Measurements from ENCODE around the gene OTULIN.

The OTULIN gene

DNA sequence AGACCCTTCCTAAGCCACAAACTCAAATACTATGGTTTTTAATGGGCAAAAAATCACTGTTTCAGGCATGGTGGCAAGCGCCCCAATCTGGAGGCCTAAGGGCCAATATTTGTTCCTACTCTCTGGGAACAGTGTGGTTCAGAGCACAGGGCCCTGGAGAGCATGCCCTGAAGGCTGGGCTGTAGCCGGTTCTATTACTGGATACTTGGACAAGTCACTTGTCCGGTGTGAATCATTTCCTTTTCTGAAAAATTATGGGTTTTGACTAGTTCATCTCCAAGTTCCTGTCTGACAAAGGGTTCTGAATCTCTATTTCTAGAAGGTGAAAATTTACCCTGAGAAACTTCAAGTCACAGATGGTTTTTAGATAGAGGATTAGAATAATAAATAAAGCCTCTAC, 75.0 kb downstream of the OTULIN start:
- in situ Hi-C loops (cut with MboI; ENCODE audit: low sequenced_read_pairs) = loop anchor here (25.0 kb wide), 1 partner anchor 273 kb away; no protein-coding TSS in a partner anchor

GRCh38 chr5:14739981-14740380, 75.5 kb downstream of the OTULIN start:
- in situ Hi-C loops (cut with MboI; ENCODE audit: low sequenced_read_pairs) = loop anchor here (25.0 kb wide), 1 partner anchor 272 kb away; no protein-coding TSS in a partner anchor

GRCh38 chr5:14741131-14741530, 76.6 kb downstream of the OTULIN start:
- in situ Hi-C loops (cut with MboI; ENCODE audit: low sequenced_read_pairs) = loop anchor here (25.0 kb wide), 1 partner anchor 271 kb away; no protein-coding TSS in a partner anchor

- in situ Hi-C loops (cut with MboI; ENCODE audit: low sequenced_read_pairs) = loop anchor here (25.0 kb wide), 1 partner anchor 270 kb away; no protein-coding TSS in a partner anchor
Measured at GRCh38 chr5:14741801-14742440, 77.4 kb downstream of the OTULIN start.

DNA sequence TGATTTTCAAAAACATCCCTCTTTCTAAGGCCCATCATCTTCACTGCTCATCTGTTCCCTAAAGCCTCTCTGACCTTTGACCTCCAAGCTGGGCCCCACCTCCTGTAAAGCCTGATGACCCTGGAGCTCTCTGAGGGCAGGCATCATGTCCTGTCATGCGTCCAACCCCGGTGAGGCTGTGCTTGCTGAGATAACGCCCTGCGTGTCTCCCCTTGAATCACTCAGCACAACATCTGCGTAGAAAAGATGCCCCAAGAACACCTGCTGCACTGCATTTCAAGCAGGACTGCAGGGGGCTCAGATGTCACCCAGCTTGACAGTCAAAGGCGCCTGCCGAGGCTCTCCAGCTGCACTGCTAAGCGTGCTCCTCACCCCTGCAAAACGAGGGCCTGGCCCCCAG, 78.0 kb downstream of the OTULIN start:
- in situ Hi-C loops (cut with MboI; ENCODE audit: low sequenced_read_pairs) = loop anchor here (25.0 kb wide), 1 partner anchor 270 kb away; no protein-coding TSS in a partner anchor

DNA sequence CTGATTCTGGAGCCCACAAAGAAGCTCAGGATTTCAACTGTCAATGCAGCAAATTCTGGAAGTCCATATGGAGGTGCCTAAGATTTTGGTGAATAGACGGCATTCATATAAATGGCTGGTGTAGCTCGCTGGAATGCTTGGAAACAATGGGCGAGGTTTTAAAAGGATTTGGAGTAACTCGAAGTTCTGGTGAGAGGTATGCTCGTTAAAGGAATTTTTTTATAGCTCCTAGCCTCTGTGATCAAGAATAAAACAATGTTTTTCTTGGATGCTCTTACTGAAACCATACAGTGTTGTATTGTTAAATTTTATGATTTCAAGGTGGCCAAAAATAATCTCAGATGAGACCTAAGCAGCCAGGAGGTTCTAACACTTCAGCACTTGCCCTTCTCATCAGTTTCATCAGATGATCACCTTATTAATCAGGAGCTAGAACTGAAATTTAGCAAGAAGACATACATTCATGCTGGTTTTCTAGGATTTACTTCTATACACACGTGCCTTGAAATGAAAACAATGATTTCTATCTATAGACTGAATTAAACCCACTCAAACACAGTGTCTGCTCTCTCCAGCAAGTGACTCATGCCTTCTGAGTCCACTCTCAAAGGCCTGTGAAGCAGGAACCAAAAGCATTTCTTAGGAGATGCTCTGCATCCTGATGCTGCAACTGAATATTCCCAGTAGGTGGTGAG, 79.2 kb downstream of the OTULIN start:
- in situ Hi-C loops (cut with MboI; ENCODE audit: low sequenced_read_pairs) = loop anchor here (25.0 kb wide), 1 partner anchor 269 kb away; no protein-coding TSS in a partner anchor

- in situ Hi-C loops (cut with MboI; ENCODE audit: low sequenced_read_pairs) = loop anchor here (25.0 kb wide), 1 partner anchor 268 kb away; no protein-coding TSS in a partner anchor
Measured at GRCh38 chr5:14744296-14745187, 80.0 kb downstream of the OTULIN start.

DNA sequence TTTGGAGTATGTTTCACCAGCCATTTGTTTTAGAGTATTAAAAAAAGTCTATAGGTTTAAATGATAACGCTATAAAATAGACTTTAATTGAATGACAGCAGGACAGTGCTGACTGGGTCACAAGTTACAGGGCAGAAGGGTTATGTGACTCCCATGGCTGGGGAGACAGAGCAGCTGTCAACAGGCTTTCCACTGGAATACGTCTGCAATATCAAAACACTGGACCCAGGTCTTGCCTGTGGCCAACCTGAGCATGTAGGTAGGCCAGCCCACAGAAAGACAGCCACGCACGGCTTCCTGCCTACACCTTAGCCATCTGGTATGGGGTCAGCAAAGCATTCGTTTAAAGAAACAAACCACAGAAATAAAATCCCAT, 80.7 kb downstream of the OTULIN start:
- in situ Hi-C loops (cut with MboI; ENCODE audit: low sequenced_read_pairs) = loop anchor here (25.0 kb wide), 1 partner anchor 267 kb away; no protein-coding TSS in a partner anchor

DNA sequence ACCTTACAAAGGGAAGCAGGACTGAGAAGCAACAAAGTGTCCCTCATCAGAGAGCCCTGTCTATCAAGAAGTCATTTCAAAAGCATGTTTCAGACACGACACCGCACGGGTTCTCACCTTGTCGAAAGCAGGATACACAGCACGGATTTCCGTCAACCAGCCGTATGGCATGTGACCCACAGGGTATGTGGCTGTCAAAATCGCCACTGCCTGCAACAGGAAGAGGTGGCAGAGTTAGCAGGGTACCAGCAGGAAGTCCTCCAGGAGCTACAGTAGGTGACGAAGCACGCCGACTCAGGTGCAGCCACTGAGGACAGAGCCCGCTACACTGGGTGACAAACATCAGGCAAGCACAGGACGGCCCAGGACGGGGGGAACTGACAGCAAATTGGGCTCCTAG, 81.2 kb downstream of the OTULIN start:
- in situ Hi-C loops (cut with MboI; ENCODE audit: low sequenced_read_pairs) = loop anchor here (25.0 kb wide), 1 partner anchor 267 kb away; no protein-coding TSS in a partner anchor

DNA sequence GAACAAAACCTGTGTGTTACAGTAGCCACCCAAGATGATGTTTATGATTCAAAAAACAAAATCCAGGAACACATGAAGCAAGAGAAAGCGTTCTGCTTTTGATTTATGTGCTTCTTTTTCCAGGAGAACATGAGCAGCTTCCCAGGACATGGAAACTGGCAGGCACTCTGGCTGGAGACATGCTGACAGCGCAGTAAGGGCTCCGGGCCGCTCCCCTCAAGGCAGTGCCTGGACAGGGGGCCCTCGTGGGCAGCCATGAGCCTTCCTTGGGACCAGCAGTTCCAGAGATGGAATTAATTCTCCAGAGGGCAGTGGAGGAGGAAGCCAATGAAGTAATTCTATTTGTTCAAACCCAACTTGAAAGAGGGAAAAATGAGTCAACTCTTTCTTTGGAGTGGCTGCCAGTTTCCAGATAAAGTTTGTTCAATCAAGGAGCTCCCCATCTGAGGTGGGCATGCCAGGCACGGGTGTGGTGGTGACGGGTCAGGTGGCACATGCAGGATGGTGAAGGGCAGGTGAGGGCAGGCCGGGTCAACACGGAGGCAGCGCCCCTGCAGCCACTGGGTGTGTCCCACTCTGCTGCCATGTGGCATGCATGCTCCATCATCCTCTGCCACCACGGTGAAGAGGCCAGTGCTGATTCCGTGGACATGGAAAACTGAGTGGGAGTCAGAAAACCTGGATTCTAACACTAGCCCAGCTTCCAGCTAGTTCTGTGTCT, 83.8 kb downstream of the OTULIN start:
- in situ Hi-C loops (cut with MboI; ENCODE audit: low sequenced_read_pairs) = loop anchor here (25.0 kb wide), 1 partner anchor 264 kb away; no protein-coding TSS in a partner anchor
